HG02571 (cell line): ENCODE results near the gene MYBPC3.

Experiments
- ATAC-seq: cut with Tn5 transposase; IDR thresholded peaks from one replicate; pipeline ENCODE4 v1.9.1; 2021; ENCODE audit warnings: mild to moderate bottlenecking, moderate library complexity; ENCODE audit not compliant: unreplicated experiment

Gene MYBPC3

DNA sequence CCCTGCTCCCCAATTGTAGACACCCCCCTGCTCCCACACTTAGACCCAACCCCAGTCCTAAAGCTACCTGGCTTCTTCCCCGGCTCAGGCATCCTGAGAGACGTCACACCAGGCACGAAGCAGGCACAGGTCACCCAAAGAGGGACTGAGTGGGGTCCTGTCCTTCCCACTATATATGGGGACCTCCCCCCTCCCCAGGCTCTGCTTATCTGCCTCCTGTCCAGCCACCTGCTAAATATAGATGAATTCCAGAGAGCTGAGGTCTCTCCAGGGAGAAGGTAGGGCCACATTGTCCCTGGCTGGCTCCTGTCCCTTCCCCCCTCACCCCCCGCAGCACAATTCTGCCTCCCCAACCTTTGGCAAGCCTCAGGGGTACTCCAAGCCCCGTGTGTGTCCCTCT lies at the start of gene MYBPC3:
Gene MYBPC3 (minus strand): TSS at position 147 of the 400 bp plus-strand sequence. CDS start 55 bp downstream, at position 92.
- no peak for ATAC-seq

- ATAC-seq = peak; percentile 63
Observed at GRCh38 chr11:47400768-47401279, 48.3 kb upstream of the MYBPC3 start.

- peak; percentile 54 for ATAC-seq
Observed at GRCh38 chr11:47399860-47400767, 47.6 kb upstream of the MYBPC3 start.

DNA sequence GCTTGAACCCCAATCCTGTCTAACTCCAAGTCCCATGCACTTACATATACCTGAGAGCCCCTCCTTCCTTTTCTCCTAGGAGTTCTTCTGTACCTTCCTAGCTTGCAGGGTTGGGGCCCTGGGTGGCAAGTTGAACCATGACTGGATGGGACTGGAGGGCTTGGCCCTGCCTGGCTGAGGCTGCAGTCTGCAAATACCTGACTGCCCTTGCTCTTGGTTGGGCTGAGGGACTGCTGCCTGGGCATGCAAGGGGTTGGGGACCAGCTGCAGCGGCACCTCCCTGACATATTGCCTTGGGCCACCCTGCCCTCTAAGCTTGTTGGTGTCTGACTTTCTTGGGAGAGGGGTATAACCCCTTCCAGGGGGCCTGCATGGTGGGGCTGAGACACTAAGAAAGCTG lies 46.0 kb upstream of the MYBPC3 start:
- ATAC-seq = no peak

DNA sequence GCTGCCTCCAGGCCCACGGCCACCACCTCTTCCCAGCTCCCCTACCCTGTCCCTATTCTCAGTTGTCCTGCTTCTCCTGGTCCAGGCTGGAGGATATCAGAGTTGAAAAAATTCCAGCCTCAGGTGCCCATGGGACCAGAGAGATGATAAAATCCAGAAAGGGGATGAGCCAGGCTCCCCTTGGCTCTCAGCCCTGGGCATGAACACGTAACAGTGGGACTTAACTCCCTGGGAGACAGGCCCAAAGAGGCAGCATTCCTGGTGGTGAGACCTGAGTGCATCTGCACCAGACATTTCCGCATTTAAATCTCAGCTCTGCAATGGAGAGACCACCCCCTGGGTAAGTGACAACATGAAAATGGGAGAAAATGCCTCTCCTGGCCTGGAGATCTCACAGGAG lies 45.5 kb upstream of the MYBPC3 start:
- no peak for ATAC-seq

GRCh38 chr11:47396049-47396320 lies 43.5 kb upstream of the MYBPC3 start:
- ATAC-seq = no peak

DNA sequence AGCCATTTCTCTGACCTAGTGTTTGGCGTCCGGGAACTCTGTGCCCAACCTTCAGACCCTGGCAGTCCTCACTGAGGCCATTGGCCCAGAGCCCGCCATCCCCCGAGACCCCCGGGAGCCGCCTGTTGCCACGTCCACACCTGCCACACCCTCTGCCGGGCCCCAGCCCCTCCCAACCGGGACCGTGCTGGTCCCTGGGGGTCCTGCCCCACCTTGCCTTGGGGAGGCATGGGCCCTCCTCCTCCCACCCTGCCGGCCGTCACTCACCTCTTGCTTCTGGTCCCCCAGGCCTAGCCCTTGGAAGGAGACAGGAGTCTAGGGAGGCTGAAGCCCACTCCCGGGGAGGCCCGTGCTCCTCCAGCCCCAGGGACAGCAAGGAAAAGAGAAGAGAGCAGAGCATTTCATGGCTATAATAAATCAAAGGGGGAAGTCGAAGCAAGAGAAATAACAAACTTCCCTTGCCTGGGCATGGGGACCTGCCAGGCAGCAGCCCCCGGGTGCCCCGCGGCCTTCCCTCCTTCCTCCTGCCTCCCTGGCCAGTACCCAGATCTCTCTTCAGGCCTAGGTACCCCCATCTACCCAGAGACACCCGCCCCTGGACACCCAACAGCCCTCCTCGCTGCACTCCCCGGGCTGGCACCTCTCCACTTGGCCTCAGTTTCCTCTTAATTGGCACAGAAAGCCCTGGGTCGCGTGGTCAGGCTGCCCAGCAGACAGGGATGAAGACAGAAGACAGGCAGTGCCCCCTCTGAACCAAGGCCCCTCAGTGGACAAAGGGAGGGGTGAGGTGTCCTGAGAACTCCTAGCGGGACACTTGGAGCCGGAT lies 42.9 kb upstream of the MYBPC3 start:
- ATAC-seq = no peak

DNA sequence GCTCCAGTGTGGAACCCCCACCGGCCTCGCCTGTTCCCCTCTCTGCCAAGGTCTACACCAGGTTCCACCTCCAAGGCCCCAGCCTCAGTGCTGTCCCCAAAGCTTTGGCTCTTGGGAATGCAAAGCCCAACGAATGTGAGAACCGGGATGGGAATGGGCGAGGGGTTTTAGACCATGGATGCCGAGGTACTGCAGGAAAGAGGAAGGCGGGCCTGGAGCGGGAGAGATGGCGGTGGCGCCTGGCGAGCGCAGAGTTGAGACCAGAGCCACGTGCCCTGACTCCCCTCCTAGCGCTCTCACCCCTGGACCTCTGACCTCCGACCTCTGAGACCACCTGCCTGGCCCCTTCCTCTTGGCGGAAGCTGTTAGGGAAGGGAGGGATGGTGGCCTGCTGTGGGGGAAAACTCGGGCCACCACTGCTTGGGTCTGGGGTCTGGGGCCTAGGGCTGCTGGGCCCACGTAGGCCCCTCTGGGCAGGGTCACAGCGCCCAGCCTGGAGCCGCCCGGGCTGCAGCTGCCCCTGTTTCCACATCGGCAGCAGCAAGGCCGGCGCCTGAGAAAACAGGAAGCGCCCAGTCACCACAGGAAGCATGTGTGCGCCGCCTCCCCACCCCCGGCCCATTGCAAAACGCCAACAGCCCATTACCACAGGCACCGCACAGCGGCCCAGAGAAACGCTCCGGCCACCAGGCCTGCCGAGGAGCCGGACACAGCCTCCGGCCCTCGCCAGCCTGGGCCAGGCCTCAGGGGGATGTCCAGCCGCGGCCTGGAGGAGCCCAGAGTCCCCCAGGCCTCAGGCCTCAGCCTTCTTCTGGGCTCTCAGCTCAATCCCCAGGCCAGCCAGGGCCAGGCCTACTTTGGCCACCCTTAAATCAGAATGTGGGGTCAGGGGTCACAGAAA lies 42.1 kb upstream of the MYBPC3 start:
- no peak for ATAC-seq

- ATAC-seq = no peak
Observed at GRCh38 chr11:47394050-47394321, 41.5 kb upstream of the MYBPC3 start.

- ATAC-seq = no peak
Observed at GRCh38 chr11:47393163-47394049, 40.9 kb upstream of the MYBPC3 start.

DNA sequence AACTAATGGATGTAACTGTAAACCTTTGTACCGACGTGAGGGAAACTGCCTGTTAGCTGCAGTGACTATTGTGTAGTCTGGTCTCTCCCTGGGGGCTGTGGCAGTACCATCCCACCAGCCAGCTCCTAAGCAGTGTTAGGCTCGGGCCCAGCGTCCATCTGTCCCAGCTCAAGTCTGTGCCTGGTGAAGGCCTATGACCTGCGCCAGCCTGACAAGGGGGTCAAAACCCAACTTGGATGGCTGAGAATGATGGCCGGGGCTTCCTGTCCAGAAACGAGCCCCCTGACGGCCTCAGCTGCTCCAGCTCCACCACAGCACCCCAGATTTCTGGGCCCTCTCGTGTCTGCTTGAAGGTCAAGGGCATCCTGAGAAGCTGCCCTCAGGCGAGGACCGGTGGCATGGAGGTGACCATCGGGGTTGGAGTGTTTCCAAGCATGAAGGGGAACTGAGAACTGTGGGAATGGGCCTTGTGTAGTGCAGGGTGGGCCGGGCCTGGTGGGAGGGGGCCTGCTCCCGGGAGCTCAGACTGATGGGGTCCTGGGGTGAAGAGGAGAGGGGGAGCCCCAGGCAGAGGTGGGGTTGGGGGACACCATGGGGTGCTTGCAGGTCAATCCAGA lies 40.2 kb upstream of the MYBPC3 start:
- ATAC-seq = no peak

DNA sequence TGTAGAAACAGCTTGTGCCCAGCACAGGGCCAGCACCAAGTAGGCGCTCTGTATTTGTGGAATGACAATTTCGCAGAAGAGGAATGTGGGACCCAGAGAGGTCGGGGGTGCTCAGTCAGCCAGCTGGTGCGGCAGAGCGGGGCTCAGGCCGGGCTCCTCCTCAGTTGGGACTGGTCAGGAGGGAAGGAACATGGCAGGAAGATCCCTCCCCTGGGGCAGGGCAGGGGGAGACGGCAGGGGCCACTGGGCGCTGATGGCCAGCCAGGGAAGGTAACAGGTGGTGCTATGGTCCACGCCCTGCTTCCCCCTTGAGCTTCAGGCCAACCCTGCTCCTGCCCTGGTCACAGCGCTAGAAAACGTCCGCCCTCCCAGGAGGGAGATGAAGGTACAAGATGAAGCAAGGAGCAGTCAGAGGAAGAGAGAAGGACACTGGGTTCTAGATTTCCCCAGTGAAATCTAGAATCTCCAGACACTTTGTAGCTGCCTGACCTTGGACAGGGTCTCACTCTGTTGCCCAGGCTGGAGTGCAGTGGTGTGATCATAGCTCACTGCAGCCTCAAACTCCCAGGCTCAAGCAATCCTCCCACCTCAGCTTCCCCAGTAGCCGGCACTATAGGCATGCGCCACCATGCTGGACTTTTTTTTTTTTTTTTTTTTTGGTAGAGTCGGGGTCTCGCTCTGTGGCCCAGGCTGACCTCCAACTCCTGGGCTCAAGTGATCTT lies 39.4 kb upstream of the MYBPC3 start:
- no peak for ATAC-seq

GRCh38 chr11:47391077-47391583 lies 38.6 kb upstream of the MYBPC3 start:
- ATAC-seq = no peak

DNA sequence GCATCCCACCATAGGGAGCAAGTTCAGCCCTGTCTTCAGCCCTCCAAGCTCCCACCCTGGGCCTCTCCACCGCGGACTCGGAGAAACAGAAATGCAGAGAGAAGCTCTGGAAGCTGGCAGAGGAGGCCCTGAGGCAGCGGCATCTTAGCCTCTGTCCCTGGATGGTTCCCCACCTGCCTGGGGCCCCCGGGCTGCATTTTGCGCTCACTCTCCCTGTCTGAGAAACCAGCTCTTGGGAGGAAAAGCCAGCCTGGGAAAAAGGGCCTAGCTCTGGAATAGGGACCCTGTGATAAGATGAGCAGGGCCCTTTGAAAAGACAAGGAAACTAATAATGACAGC lies 37.9 kb upstream of the MYBPC3 start:
- ATAC-seq = no peak

DNA sequence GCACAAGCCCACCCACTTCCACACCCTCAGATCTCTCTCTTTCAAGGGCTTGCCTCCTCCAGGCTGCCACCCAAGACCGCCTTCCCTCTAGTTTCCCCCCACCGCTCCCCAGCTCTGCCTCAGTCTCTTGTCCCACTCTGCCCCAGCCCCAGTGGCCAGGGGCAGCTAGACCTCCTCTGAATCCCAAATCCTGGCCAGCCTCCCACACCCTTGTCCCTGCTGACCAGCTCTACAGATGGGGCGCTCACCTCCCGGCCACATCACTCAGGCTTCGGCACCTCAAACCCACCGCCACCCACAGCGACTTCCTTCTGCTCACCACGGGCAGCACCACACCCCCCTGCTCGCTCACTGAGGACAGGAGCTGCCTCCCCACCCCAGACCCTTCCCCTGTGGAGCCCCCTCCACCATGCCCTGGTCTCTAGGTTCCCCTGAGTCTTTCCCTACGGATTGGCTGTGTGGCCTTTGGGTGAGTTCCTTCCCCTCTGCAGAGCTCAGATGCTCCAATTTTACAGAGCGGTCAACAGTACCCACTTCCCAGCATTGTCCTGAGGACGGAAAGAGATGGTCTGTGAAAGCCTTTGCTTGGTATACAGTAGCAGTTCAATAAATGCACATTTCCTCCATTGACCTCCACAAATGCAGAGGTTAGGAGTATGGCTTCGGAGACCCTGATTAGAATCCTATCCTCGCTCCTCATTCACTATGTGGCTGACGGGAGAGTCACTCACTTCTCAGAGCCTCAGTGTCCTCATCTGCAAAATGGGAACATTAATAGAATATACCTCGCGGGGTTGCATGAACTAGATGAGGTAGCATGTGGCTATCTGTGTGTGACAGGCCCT lies 37.3 kb upstream of the MYBPC3 start:
- no peak for ATAC-seq

DNA sequence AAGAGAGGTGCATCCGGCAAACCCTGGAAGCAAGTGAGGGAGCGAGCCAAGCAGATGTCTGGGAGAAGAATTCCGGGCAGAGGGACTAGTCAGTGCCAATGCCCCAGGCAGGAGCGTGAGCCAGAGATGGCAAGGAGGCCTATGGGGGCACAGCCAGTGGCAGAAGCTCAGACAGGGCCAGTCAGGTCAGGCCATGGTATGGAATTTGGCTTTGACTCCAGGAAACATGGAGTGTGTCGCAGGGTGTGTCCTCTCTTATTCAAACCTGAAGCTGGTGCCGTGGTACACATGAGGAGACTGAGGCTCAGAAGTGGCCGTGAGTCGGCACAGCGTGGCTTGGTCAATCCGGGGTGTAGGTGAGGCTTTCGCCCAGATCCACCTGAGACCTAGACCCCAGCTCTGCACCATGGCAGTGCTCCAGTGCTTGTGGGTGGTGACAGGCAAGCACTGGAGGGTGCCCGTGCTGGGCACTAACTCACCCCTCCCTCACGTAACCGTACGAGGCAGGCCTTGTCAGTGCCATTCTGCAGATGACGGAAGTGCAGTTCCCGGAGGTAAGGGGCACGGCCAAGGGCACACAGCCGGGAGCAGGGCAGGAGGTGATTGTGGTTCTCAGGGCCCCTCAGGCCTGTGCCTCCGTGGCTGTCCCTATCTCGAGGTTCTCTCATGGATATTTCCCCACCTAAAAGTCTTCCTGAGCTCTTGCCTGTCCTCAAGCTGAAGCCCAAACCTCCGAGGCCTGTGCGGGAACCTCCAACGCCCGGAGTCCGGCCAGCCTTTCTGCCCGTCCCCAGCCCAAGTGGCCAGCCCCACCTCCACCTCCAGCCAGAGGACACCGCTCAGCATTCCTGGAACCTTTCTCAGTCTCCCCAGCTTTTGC lies 36.4 kb upstream of the MYBPC3 start:
- no peak for ATAC-seq
